ENCODE measurements around the gene KCNK3.

KCNK3 gene

DNA sequence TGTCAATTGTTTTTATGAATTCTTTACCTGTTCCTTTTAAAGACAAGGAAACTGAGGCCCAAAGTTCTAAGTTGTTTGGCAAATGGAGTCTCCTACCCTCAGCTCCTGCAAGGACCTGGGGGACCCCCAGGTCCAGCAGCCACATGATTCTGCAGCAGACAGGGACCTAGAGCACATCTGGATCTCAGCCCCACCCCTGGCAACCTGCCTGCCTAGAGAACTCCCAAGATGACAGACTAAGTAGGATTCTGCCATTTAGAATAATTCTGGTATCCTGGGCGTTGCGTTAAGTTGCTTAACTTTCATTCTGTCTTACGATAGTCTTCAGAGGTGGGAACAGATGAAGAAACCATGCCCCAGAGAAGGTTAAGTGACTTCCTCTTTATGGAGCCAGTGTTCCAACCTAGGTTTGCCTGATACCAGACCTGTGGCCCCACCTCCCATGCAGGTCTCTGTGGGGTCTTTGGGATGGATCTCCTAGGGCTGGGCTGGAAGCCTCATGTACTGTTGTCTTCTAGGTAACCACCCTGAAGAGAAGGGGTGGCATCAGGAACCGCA is 87.8 kb downstream of the KCNK3 start:
- no peak for TF ChIP-seq POLR2A (IDR thresholded peaks at IDR 0.05; ENCODE audit: low read length)
- no peak for TF ChIP-seq GATA1 (IDR thresholded peaks at IDR 0.05; ENCODE audit: low read depth, low read length)
- DNase-seq: peak in 1 of 2 experiments; percentile 12

Data from erythroblast (primary cell).